Pancreas (tissue), 10 donors: ENCODE measurements around the gene SPACDR. TPM values are rescaled to one million over a fixed set of nuclear protein-coding genes. Genes with fewer than 3 reads are reported as not detected.
"Not testable (repeated sequence)": the region's sequence is repeated elsewhere in the genome, so short reads cannot be mapped to it uniquely, and the experiment has no call there.

ENCODE experiments used
- ATAC-seq, 4 donors: fragments of 200-7000 bp; cut with Tn5 transposase; one replicate each; pipeline versions ENCODE4 v1.8.0 to v1.9.1; 2020; ENCODE audit warnings: mild to moderate bottlenecking in 4 of 4, moderate library complexity in 4 of 4
- DNase-seq, 6 donors: peaks; one replicate each; pipeline ENCODE4 v3.0.0-alpha.2; 2020
- FAIRE-seq: peaks from 2 replicates; lab custom pipeline; 2012; peaks lifted over from hg19 to GRCh38; lab: Jason Lieb, UNC
- H3K27ac ChIP-seq, 4 donors: fragments of 200-600 bp; sonication (generic); 1 replicate in 3 of 4; 2 replicates in 1 of 4; pipeline versions ENCODE4 v1.5.0 to v1.8.0; 2020
- H3K27me3 ChIP-seq, 4 donors: fragments of 200-600 bp; one replicate each; pipeline ENCODE4 v1.8.0; 2021
- H3K36me3 ChIP-seq, 3 donors: fragments of 200-600 bp; sonication (generic) in 1 of 3; one replicate each; pipeline versions ENCODE4 v1.5.0 to v1.8.0; 2020 to 2021
- H3K4me1 ChIP-seq, 3 donors: fragments of 200-600 bp; one replicate each; pipeline ENCODE4 v1.8.0; 2021
- H3K4me3 ChIP-seq, 4 donors: fragments of 200-600 bp; sonication (generic) in 2 of 4; one replicate each; pipeline versions ENCODE4 v1.5.0 to v1.8.0; 2020 to 2021
- H3K9me3 ChIP-seq, 4 donors: fragments of 200-600 bp; one replicate each; pipeline ENCODE4 v1.8.0; 2021
- WGBS, 2 donors: extraction: QIAGEN DNeasy Blood & Tissue Kit; methylation state at CpG; one replicate each; pipeline ENCODE4 v1.1.7; 2013; 5-methylcytosine and 5-hydroxymethylcytosine counted together
- intact Hi-C, 3 donors: fragments of 100-400 bp; cut with DNase I; formaldehyde crosslinking; loops; one replicate each; pipeline versions ENCODE4 v1.11.1 to v1.14.2; 2022
- polyA plus RNA-seq, 2 donors: library from polyadenylated mRNA; stranded (reverse); fragments of 200-250 nt; gene quantifications; one replicate each; pipeline ENCODE4 v1.2.3, GENCODE V29; 2013
- total RNA-seq, 6 donors: library from RNA; stranded (reverse); fragmentation: NEBNext Ultra II Directional in 4 of 6; extraction: Animal tissue kit (Norgen Biotek cat#: 25700) in 4 of 6; gene quantifications; one replicate each; pipeline versions ENCODE4 v1.2.1 to v1.2.4, GENCODE V29; 2021 to 2023
- TF ChIP-seq, protein P1 (sequence below), 4 donors: fragments of 200-600 bp; sonication (generic) in 3 of 4; IDR thresholded peaks; one replicate each; pipeline versions ENCODE4 v1.5.0 to v1.8.0; 2021; ENCODE audit warnings: antibody characterized with exemption in 4 of 4
- donor health status: healthy with polysubstance abuse.
- donor health status: DM: no; HTN: no; CAD: no; lungs with moderate emphysema.
- donor health status: DM: no; HTN: no; CAD: no.
- donor health status: control.
- donor health status: control.
- donor health status: Bipolar disorder and iron deficiency.
- donor health status: DM: yes; HTN: yes; CAD: no.
- donor health status: DM: no; HTN: no; CAD: no.
- donor health status: DM: no; HTN: no; CAD: no.
- donor health status: DM: yes; HTN: yes; CAD: no.

Gene SPACDR
- total and polyA plus RNA-seq, 8 donors: 0.24 to 0.68 (median 0.31) TPM; not detected in 4

DNA sequence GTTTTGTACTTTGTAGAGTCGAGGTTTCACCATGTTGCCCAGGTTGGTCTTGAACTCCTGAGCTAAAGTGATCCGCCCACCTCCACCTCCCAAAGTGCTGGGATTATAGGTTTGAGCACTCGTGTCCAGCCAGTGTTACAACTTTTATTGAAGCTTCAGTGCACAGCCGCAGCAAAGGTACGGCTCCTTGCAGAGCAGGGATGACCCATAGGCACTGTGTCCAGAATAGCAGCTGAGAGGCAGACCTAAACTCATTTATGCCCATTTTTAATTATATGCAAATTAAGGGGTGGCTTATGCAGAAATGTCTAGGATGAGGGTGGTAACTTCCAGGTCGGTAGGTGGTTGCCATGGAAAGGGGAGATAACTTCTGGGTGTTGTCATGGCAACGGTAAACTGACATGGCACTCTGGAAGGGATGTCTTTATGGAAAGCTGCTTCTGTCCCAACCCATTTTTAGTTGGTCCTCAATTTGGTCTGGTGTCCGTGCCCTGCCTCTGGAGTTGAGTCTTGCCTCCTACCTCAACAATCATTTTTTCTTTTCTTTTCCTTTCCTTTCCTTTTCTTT lies 42.4 kb upstream of the SPACDR start:
- Histone ChIP-seq H3K27ac (no peak overlapping the region), H3K4me1 (no peaks in the 10 kb centered on the region), H3K4me3 (no peak overlapping the region), H3K27me3 (no peaks in the 10 kb centered on the region), H3K9me3 (no peaks in the 10 kb centered on the region), H3K36me3 (no peaks in the 10 kb centered on the region)
- DNase-seq (no peak), ATAC-seq (no peak), FAIRE-seq (no peak)
- intact Hi-C loops: no loop called here
- WGBS, 2 donors: 61 to 66% methylated on average over 8 of the region's 8 CpGs
- TF ChIP-seq, protein P1, sequence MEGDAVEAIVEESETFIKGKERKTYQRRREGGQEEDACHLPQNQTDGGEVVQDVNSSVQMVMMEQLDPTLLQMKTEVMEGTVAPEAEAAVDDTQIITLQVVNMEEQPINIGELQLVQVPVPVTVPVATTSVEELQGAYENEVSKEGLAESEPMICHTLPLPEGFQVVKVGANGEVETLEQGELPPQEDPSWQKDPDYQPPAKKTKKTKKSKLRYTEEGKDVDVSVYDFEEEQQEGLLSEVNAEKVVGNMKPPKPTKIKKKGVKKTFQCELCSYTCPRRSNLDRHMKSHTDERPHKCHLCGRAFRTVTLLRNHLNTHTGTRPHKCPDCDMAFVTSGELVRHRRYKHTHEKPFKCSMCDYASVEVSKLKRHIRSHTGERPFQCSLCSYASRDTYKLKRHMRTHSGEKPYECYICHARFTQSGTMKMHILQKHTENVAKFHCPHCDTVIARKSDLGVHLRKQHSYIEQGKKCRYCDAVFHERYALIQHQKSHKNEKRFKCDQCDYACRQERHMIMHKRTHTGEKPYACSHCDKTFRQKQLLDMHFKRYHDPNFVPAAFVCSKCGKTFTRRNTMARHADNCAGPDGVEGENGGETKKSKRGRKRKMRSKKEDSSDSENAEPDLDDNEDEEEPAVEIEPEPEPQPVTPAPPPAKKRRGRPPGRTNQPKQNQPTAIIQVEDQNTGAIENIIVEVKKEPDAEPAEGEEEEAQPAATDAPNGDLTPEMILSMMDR (IDR thresholded peaks at IDR 0.05): no peak

- no peak for ATAC-seq
- 93% methylated on average over 9 of the region's 9 CpGs for WGBS, 2 donors
- no peak overlapping the region for H3K4me3 ChIP-seq
- TF ChIP-seq, protein P1 (IDR thresholded peaks at IDR 0.05): no peak
- H3K36me3 ChIP-seq: no peaks in the 10 kb centered on the region
- intact Hi-C loops: no loop called here
- no peaks in the 10 kb centered on the region for H3K9me3 ChIP-seq
- no peak overlapping the region for H3K27ac ChIP-seq
- FAIRE-seq: no peak
- no peak for DNase-seq
- H3K27me3 ChIP-seq: no peaks in the 10 kb centered on the region
- H3K4me1 ChIP-seq: no peaks in the 10 kb centered on the region
These were observed 41.0 kb upstream of the SPACDR start for GRCh38 chr7:100504887-100505611.

- FAIRE-seq: not testable (repeated sequence)
- WGBS, 2 donors: 93 to 98% methylated on average over 3 of the region's 3 CpGs
These were observed 40.0 kb upstream of the SPACDR start for GRCh38 chr7:100504031-100504430.

GRCh38 chr7:100500743-100501142 lies 36.7 kb upstream of the SPACDR start:
- intact Hi-C loops, ATAC-seq, H3K9me3 ChIP-seq, H3K4me3 ChIP-seq, H3K4me1 ChIP-seq, DNase-seq, H3K27me3 ChIP-seq, FAIRE-seq, H3K27ac ChIP-seq, H3K36me3 ChIP-seq: not testable (repeated sequence)
- whole genome bisulfite sequencing, 2 donors: 86 to 93% methylated on average over 2 of the region's 2 CpGs

More at GRCh38 chr7:100504031-100504430, 40.0 kb upstream of the SPACDR start:
- H3K27me3 ChIP-seq, H3K27ac ChIP-seq, intact Hi-C loops, H3K36me3 ChIP-seq, ATAC-seq, H3K4me3 ChIP-seq, DNase-seq, H3K4me1 ChIP-seq, H3K9me3 ChIP-seq: not testable (repeated sequence)

DNA sequence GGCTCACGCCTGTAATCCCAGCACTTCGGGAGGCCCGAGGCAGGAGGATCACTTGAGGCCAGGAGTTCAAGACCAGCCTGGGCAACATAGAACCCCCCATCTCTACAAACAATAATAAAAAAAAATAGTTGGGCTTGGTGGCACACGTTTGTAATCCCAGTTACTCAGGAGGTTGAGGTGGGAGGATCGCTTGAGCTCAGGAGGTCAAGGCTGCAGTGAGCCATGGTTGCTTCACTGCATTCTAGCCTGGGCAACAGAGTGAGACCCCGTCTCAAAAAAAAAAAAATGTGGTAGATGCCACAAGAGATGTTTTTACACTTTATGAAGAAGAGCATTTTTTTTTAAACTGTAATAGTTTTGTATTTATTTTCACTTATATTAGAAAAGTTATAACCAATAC lies 32.4 kb upstream of the SPACDR start:
- no peaks in the 10 kb centered on the region for H3K36me3 ChIP-seq
- no peak for ATAC-seq
- H3K27me3 ChIP-seq: no peaks in the 10 kb centered on the region
- no peak for FAIRE-seq
- no peak for DNase-seq
- WGBS, 2 donors: 67 to 76% methylated on average over 6 of the region's 6 CpGs
- no peak overlapping the region for H3K4me3 ChIP-seq
- no peak overlapping the region for H3K27ac ChIP-seq
- intact Hi-C loops: no loop called here
- TF ChIP-seq, protein P1 (IDR thresholded peaks at IDR 0.05): no peak
- H3K9me3 ChIP-seq: no peaks in the 10 kb centered on the region
- H3K4me1 ChIP-seq: peaks cover 0 to 5% (median 0%) of the 10 kb centered on the region in 3 donors
